Measurements from ENCODE around the gene MFAP5. TPM values are rescaled to one million over a fixed set of nuclear protein-coding genes. Genes with fewer than 3 reads are reported as not detected.

Gene MFAP5
- total RNA-seq, 1 donor from 2014 or later, result not detected

DNA sequence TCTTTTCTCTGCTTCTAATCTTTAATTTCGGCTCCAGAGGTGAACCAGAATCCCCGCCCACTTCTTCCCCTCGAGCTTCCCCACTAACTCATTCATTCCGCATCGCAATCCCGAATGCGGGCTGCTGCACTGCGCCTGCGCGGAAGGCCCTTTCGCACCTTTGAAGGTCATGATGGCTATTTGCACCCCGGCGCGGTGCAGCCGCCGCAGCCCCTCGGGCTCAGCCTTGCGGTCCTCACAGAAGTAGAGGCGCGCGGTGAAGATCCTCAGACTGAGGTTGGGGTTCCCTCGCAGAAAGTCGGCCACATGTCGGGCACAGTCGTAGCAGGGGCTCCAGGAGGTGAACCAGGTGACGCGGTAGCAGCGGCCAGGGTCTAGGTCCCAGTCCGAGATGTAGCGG, 57.6 kb downstream of the MFAP5 start:
- Mint-ChIP-seq H3K27ac (no peak overlapping the region), H3K4me3 (no peak overlapping the region), H3K4me1 (ENCODE audit: low read depth) (peaks cover 10% of the 10 kb centered on the region), H3K9me3 (no peaks in the 10 kb centered on the region), H3K27me3 (ENCODE audit: insufficient read depth) (peaks cover 18% of the 10 kb centered on the region), H3K36me3 (ENCODE audit: low read depth) (no peaks in the 10 kb centered on the region)
- DNase-seq (ENCODE audit: low spot score), result no peak
- intact Hi-C loops (cut with micrococcal nuclease), result no loop called here

- intact Hi-C loops (cut with micrococcal nuclease), result no loop called here
- Mint-ChIP-seq H3K4me1 (ENCODE audit: low read depth) (peaks cover 1% of the 10 kb centered on the region), H3K27me3 (ENCODE audit: insufficient read depth) (peaks cover 18% of the 10 kb centered on the region), H3K36me3 (ENCODE audit: low read depth) (no peaks in the 10 kb centered on the region), H3K27ac (no peak overlapping the region), H3K4me3 (no peak overlapping the region), H3K9me3 (no peaks in the 10 kb centered on the region)
- DNase-seq (ENCODE audit: low spot score), result no peak
Measured at GRCh38 chr12:8603856-8604255, 58.8 kb downstream of the MFAP5 start.

GRCh38 chr12:8603286-8603685, 59.3 kb downstream of the MFAP5 start:
- Mint-ChIP-seq H3K9me3 (no peaks in the 10 kb centered on the region), H3K27ac (no peak overlapping the region), H3K4me3 (no peak overlapping the region), H3K27me3 (ENCODE audit: insufficient read depth) (peaks cover 16% of the 10 kb centered on the region), H3K36me3 (ENCODE audit: low read depth) (no peaks in the 10 kb centered on the region), H3K4me1 (ENCODE audit: low read depth) (no peaks in the 10 kb centered on the region)
- no peak for DNase-seq (ENCODE audit: low spot score)
- intact Hi-C loops (cut with micrococcal nuclease), result no loop called here

DNA sequence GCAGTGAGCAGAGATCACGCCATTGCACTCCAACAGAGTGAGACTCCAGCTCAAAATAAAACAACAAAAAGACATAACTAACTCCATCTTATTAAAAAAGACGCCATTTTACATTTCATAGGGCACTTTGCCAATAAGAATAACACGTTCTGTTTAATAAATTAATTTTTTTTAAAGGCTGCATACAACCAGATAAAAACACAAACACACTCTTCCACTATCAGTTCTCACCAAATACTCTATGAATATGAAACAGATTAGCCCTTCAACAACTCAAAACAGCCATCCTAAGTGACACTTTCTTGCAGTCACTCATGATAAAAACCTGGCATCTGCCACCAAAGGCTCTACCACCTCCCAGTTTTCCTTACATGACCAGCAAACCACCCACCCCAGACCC, 66.1 kb downstream of the MFAP5 start:
- intact Hi-C loops (cut with micrococcal nuclease), result no loop called here
- Mint-ChIP-seq H3K9me3 (no peaks in the 10 kb centered on the region), H3K4me3 (no peak overlapping the region), H3K27ac (no peak overlapping the region), H3K27me3 (ENCODE audit: insufficient read depth) (peaks cover 9% of the 10 kb centered on the region), H3K36me3 (ENCODE audit: low read depth) (no peaks in the 10 kb centered on the region), H3K4me1 (ENCODE audit: low read depth) (no peaks in the 10 kb centered on the region)
- DNase-seq (ENCODE audit: low spot score), result no peak

Other genes with a start within 250 kb of the MFAP5 start
- not detected in 2 replicates for gene CLEC6A, start 206.9 kb downstream of the MFAP5 start, total RNA-seq
- gene CLEC4D, start 149.3 kb downstream of the MFAP5 start, total RNA-seq, result not detected in 2 replicates
- gene CLEC4E, start 121.9 kb downstream of the MFAP5 start, total RNA-seq, result not detected in 2 replicates
- gene AICDA, start 50.0 kb downstream of the MFAP5 start, total RNA-seq, result not detected in 2 replicates
- 0.47 and 0.52 TPM in 2 replicates for gene RIMKLB, start 35.2 kb upstream of the MFAP5 start, total RNA-seq
- not detected in 2 replicates for gene A2ML1, start 159.8 kb upstream of the MFAP5 start, total RNA-seq

All from activated T-helper 1 cell treated with anti-CD3 and anti-CD28 coated beads, Interleukin-12 subunit alpha, Interleukin-12 subunit beta, Interleukin-2, Interleukin-4 antibody, amounts not matched to agents 30 ng/mL and 10 ng/mL and 1 ng/mL, durations not matched to agents 14 hours and 24 hours and 36 hours (primary cell).